Chondrocyte (in vitro differentiated cells): ENCODE data around the gene STK17B. TPM values are rescaled to one million over a fixed set of nuclear protein-coding genes. Genes with fewer than 3 reads are reported as not detected.

Source experiments
- DNase-seq: peaks from one replicate; pipeline ENCODE4 v3.0.0; 2021; ENCODE audit warnings: mixed read lengths, low spot score
- H3K27ac Mint-ChIP-seq: one replicate; pipeline ENCODE4 v1.8.0; 2021; ENCODE audit warnings: mild to moderate bottlenecking, moderate library complexity, mixed read lengths; ENCODE audit not compliant: unreplicated experiment
- H3K27me3 Mint-ChIP-seq: 2 replicates; pipeline ENCODE4 v1.8.0; 2021; ENCODE audit warnings: low read depth, mixed read lengths
- H3K36me3 Mint-ChIP-seq: 2 replicates; pipeline ENCODE4 v1.8.0; 2021; ENCODE audit warnings: low read depth, mixed read lengths
- H3K4me1 Mint-ChIP-seq: 2 replicates; pipeline ENCODE4 v1.8.0; 2021; ENCODE audit warnings: low read depth, mild to moderate bottlenecking, mixed read lengths
- H3K4me3 Mint-ChIP-seq: one replicate; pipeline ENCODE4 v1.8.0; 2021; ENCODE audit warnings: mild to moderate bottlenecking, moderate library complexity, mixed read lengths; ENCODE audit not compliant: unreplicated experiment
- H3K9me3 Mint-ChIP-seq: 2 replicates; pipeline ENCODE4 v1.8.0; 2021; ENCODE audit warnings: low read depth, mixed read lengths
- total RNA-seq: library from RNA; stranded (reverse); gene quantifications from 3 replicates; pipeline ENCODE4 v1.2.1, GENCODE V29; 2021
- TF ChIP-seq, protein P1 (sequence below): fragments of 200-600 bp; sonication (generic); IDR thresholded peaks from 2 replicates; pipeline ENCODE4 v1.5.0; 2021; ENCODE audit warnings: antibody characterized with exemption, mild to moderate bottlenecking, moderate library complexity

STK17B gene
- total RNA-seq, 1 donor from 2014 or later = 37.2 TPM

DNA sequence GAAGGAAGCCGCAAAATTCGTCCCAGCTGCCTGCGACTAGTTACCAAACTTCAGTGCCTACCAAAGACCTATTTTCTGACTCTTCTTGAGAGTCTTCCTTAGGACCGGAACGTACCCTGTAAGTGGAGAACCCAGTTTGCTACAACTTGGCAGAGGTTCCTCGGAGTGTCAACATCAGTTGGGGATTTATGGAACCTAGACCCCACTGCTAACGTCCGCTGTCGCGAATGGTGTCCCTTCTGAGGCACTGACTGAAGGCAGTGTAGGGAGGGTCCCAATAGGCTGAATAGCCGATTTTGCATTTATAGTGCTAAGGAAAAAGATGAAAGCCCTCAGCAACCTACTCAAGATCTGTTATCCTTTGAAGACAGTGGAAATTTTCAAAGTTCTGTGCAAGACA is 568 bp upstream of the STK17B start:
- no peak for DNase-seq
- Mint-ChIP-seq H3K27ac (peak overlapping the region; percentile 51), H3K4me3 (peak overlapping the region; percentile 68), H3K36me3 (no peaks in the 10 kb centered on the region), H3K4me1 (peaks cover 32% of the 10 kb centered on the region), H3K27me3 (no peaks in the 10 kb centered on the region), H3K9me3 (no peaks in the 10 kb centered on the region)
- TF ChIP-seq, protein P1, sequence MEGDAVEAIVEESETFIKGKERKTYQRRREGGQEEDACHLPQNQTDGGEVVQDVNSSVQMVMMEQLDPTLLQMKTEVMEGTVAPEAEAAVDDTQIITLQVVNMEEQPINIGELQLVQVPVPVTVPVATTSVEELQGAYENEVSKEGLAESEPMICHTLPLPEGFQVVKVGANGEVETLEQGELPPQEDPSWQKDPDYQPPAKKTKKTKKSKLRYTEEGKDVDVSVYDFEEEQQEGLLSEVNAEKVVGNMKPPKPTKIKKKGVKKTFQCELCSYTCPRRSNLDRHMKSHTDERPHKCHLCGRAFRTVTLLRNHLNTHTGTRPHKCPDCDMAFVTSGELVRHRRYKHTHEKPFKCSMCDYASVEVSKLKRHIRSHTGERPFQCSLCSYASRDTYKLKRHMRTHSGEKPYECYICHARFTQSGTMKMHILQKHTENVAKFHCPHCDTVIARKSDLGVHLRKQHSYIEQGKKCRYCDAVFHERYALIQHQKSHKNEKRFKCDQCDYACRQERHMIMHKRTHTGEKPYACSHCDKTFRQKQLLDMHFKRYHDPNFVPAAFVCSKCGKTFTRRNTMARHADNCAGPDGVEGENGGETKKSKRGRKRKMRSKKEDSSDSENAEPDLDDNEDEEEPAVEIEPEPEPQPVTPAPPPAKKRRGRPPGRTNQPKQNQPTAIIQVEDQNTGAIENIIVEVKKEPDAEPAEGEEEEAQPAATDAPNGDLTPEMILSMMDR = no peak

DNA sequence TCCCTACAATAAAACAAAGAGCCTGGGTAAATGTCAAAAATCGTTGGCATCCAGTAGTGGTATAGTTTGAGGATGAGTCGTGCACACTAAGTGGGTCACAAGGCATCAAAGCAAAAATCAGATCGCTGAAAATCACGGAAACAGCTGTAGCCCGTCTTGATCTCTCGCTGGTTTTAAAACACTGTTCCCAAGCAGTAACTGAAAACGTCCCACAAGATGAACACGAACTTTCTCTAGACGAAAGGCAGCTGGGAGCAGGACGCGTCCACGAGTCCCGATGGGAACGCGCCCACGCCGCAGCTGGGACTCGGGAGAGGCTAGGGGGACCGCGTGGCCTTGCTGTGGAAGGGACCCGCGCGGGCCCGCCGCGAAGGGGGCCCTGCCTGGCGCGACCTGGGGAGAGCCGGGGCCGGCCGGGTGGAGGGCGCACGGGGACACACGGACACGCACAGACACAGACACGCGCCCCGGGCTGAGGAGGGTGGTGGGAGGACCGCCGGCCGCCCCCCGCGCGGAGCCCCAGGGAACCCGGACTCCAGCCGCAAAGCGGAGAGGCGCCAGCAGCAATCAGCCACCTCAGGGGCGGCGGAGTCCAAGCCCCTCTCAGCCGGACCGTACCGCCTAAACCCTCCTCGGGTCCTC is 651 bp downstream of the STK17B start:
- H3K4me1 Mint-ChIP-seq = peaks cover 44% of the 10 kb centered on the region
- peak; percentile 87 for DNase-seq
- TF ChIP-seq, protein P1 = no peak
- H3K27ac Mint-ChIP-seq = peak overlapping the region; percentile 98
- H3K9me3 Mint-ChIP-seq = no peaks in the 10 kb centered on the region
- H3K36me3 Mint-ChIP-seq = no peaks in the 10 kb centered on the region
- peak overlapping the region; percentile 96 for H3K4me3 Mint-ChIP-seq
- no peaks in the 10 kb centered on the region for H3K27me3 Mint-ChIP-seq

DNA sequence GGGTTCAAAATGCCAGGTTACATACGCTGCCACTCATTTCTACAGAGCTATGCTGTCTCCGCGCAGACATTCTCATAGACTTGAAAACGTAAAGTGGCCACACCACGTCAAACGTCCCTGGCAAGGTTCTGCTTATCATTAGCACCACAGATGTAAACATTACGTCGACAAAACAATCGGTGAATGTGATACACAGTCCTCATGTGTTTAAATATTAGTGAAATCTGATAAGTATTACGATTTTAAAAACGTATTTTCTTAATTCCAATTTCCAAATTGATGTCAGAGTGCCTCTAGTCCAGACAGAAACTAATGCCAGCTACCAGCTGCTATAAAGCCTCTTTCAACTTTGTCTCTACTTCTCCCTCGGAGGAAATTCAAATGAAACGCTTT is 1.2 kb downstream of the STK17B start:
- H3K27ac Mint-ChIP-seq = peak overlapping the region; percentile 98
- H3K4me1 Mint-ChIP-seq = peaks cover 49% of the 10 kb centered on the region
- peak overlapping the region; percentile 96 for H3K4me3 Mint-ChIP-seq
- H3K36me3 Mint-ChIP-seq = no peaks in the 10 kb centered on the region
- H3K27me3 Mint-ChIP-seq = no peaks in the 10 kb centered on the region
- DNase-seq = no peak
- TF ChIP-seq, protein P1 = no peak
- no peaks in the 10 kb centered on the region for H3K9me3 Mint-ChIP-seq

DNA sequence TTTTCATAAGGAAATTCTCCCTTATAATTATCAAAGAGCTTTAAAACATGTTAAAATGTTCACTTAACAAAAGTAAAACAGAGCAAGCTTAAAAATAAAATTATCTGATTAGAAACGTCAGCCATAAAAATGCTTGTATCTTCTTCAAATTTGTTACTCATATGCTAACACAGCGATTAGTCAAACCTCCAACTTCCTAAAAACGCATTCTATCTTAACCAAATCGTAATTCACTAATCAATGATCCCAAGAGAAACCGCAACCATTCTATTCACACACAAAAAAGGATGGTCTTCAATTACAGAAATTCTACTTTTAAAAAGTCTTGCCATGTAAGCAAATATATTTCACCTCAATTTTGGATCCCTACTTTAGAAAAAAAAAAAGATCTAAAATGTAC is 1.9 kb downstream of the STK17B start:
- no peaks in the 10 kb centered on the region for H3K9me3 Mint-ChIP-seq
- no peaks in the 10 kb centered on the region for H3K36me3 Mint-ChIP-seq
- TF ChIP-seq, protein P1 = no peak
- peak overlapping the region; percentile 98 for H3K27ac Mint-ChIP-seq
- H3K27me3 Mint-ChIP-seq = no peaks in the 10 kb centered on the region
- DNase-seq = no peak
- peaks cover 56% of the 10 kb centered on the region for H3K4me1 Mint-ChIP-seq
- peak overlapping the region; percentile 96 for H3K4me3 Mint-ChIP-seq

DNA sequence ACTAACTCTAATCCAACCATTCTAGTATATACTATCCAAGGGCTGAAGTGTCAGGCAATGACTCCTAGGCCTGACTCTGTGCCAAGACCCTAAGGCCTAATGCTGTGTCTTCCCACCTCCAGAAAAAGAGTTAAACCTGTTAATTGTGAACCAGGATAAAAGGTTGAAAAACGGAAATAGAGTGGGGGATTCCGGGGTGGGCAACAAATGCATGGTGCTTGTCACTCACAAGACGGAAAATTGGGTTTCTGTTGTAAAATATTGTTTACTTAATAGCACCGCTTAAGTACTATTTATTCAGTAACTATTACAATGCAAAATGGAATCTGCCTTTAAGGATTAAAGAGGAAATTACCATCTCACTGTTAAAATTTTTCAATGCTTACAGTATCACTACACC is 3.2 kb downstream of the STK17B start:
- TF ChIP-seq, protein P1 = no peak
- no peak for DNase-seq
- Mint-ChIP-seq H3K4me3 (peak overlapping the region; percentile 66), H3K36me3 (no peaks in the 10 kb centered on the region), H3K27me3 (no peaks in the 10 kb centered on the region), H3K9me3 (no peaks in the 10 kb centered on the region), H3K4me1 (peaks cover 60% of the 10 kb centered on the region), H3K27ac (peak overlapping the region; percentile 98)
